Measurements from ENCODE around the gene NCKAP5L.
A peak's percentile ranks its signal among the peaks of the same experiment; 100 is the strongest.
"Not testable (repeated sequence)": the region's sequence is repeated elsewhere in the genome, so short reads cannot be mapped to it uniquely, and the experiment has no call there.

Gene NCKAP5L

GRCh38 chr12:49828133-49829091 lies at the start of gene NCKAP5L:
Gene NCKAP5L (minus strand): TSS chr12:49828413. CDS start chr12:49804044, 24,369 bp downstream.
- peak; percentile 85 for DNase-seq

GRCh38 chr12:49877066-49877465 lies 48.9 kb upstream of the NCKAP5L start:
- no peak for DNase-seq

- no peak for DNase-seq
Observed at GRCh38 chr12:49876070-49876469, 47.9 kb upstream of the NCKAP5L start.

- DNase-seq: no peak
Observed at GRCh38 chr12:49875115-49875720, 47.0 kb upstream of the NCKAP5L start.

GRCh38 chr12:49874142-49874897 lies 46.1 kb upstream of the NCKAP5L start:
- DNase-seq: no peak

- DNase-seq: no peak
Observed at GRCh38 chr12:49873361-49873934, 45.2 kb upstream of the NCKAP5L start.

- DNase-seq: no peak
Observed at GRCh38 chr12:49872781-49873181, 44.6 kb upstream of the NCKAP5L start.

GRCh38 chr12:49872381-49872780 lies 44.2 kb upstream of the NCKAP5L start:
- no peak for DNase-seq

- not testable (repeated sequence) for DNase-seq
Observed at GRCh38 chr12:49871811-49872251, 43.6 kb upstream of the NCKAP5L start.

- DNase-seq: no peak
Observed at GRCh38 chr12:49871263-49871561, 43.0 kb upstream of the NCKAP5L start.

- DNase-seq: no peak
Observed at GRCh38 chr12:49870501-49871262, 42.5 kb upstream of the NCKAP5L start.

- no peak for DNase-seq
Observed at GRCh38 chr12:49869816-49870500, 41.7 kb upstream of the NCKAP5L start.

GRCh38 chr12:49868952-49869815 lies 41.0 kb upstream of the NCKAP5L start:
- DNase-seq: no peak

- no peak for DNase-seq
Observed at GRCh38 chr12:49868449-49868848, 40.2 kb upstream of the NCKAP5L start.

GRCh38 chr12:49867570-49868341 lies 39.5 kb upstream of the NCKAP5L start:
- no peak for DNase-seq

GRCh38 chr12:49866859-49867569 lies 38.8 kb upstream of the NCKAP5L start:
- peak; percentile 2 for DNase-seq

- no peak for DNase-seq
Observed at GRCh38 chr12:49865782-49866135, 37.5 kb upstream of the NCKAP5L start.

GRCh38 chr12:49865109-49865781 lies 37.0 kb upstream of the NCKAP5L start:
- DNase-seq: no peak

- no peak for DNase-seq
Observed at GRCh38 chr12:49864798-49865090, 36.5 kb upstream of the NCKAP5L start.
